CMK (cell line): ENCODE measurements around the gene SNRNP70.
"Not testable (repeated sequence)": the region's sequence is repeated elsewhere in the genome, so short reads cannot be mapped to it uniquely, and the experiment has no call there.

Source experiments
- DNase-seq: peaks from one replicate; pipeline ENCODE4 v3.0.0-alpha.2; 2010; ENCODE audit warnings: low read depth

SNRNP70 gene

GRCh38 chr19:49085020-49085867 lies at the start of gene SNRNP70:
TSS of gene SNRNP70 (plus strand) at chr19:49085451. CDS start at chr19:49086415, 964 bp downstream.
- DNase-seq: peak; percentile 100

GRCh38 chr19:49036815-49037214 lies 48.4 kb upstream of the SNRNP70 start, which contains the start of gene CGB1:
TSS of gene CGB1 (minus strand) at chr19:49036895. CDS start at chr19:49036711, 184 bp downstream.
- DNase-seq: not testable (repeated sequence)

GRCh38 chr19:49038111-49038510 lies 47.1 kb upstream of the SNRNP70 start:
- not testable (repeated sequence) for DNase-seq

- DNase-seq: not testable (repeated sequence)
Measured at GRCh38 chr19:49038557-49039276, 46.5 kb upstream of the SNRNP70 start.

- DNase-seq: not testable (repeated sequence)
Measured at GRCh38 chr19:49039736-49040135, 45.5 kb upstream of the SNRNP70 start.

- DNase-seq: no peak
Measured at GRCh38 chr19:49042177-49042576, 43.1 kb upstream of the SNRNP70 start.

GRCh38 chr19:49042666-49043065 lies 42.6 kb upstream of the SNRNP70 start:
- DNase-seq: not testable (repeated sequence)

- DNase-seq: not testable (repeated sequence)
Measured at GRCh38 chr19:49043548-49043947, 41.7 kb upstream of the SNRNP70 start, which contains the start of gene CGB5. TSS of gene CGB5 (plus strand) at chr19:49043848. CDS start at chr19:49044210, 362 bp downstream.

- not testable (repeated sequence) for DNase-seq
Measured at GRCh38 chr19:49049011-49049410, 36.2 kb upstream of the SNRNP70 start, which contains the start of gene CGB8. TSS of gene CGB8 (minus strand) at chr19:49049111. CDS start at chr19:49048739, 372 bp downstream.

GRCh38 chr19:49049834-49050233 lies 35.4 kb upstream of the SNRNP70 start:
- not testable (repeated sequence) for DNase-seq

- DNase-seq: not testable (repeated sequence)
Measured at GRCh38 chr19:49050376-49051033, 34.7 kb upstream of the SNRNP70 start.

GRCh38 chr19:49056101-49056901 lies 28.9 kb upstream of the SNRNP70 start:
- DNase-seq: peak; percentile 60

- DNase-seq: not testable (repeated sequence)
Measured at GRCh38 chr19:49056902-49057596, 28.2 kb upstream of the SNRNP70 start.

- DNase-seq: no peak
Measured at GRCh38 chr19:49057636-49058234, 27.5 kb upstream of the SNRNP70 start, which contains the start of gene CGB7. TSS of gene CGB7 (minus strand) at chr19:49057749. CDS start at chr19:49055375, 2,374 bp downstream.

GRCh38 chr19:49058562-49058961 lies 26.7 kb upstream of the SNRNP70 start:
- no peak for DNase-seq

GRCh38 chr19:49059053-49059452 lies 26.2 kb upstream of the SNRNP70 start:
- DNase-seq: no peak

GRCh38 chr19:49061000-49061399 lies 24.3 kb upstream of the SNRNP70 start:
- DNase-seq: no peak

- no peak for DNase-seq
Measured at GRCh38 chr19:49061445-49061844, 23.8 kb upstream of the SNRNP70 start.

GRCh38 chr19:49064029-49064629 lies 21.1 kb upstream of the SNRNP70 start:
- DNase-seq: no peak
